RWPE2 (cell line): Measurements from ENCODE around the gene CSNK2A2.

ENCODE experiments used
- ATAC-seq: fragments of 200-7000 bp; cut with Tn5 transposase; 3 replicates; pipeline ENCODE4 v1.9.1; 2021; ENCODE audit warnings: low read depth
- DNase-seq: peaks from one replicate; pipeline ENCODE4 v3.0.0-alpha.2; 2020; ENCODE audit warnings: low spot score
- H3K27ac ChIP-seq: fragments of 450-650 bp; 2 replicates; pipeline ENCODE4 v1.5.1; 2017; ENCODE audit warnings: mild to moderate bottlenecking; ENCODE audit not compliant: poor library complexity, severe bottlenecking
- H3K27me3 ChIP-seq: fragments of 250-450 bp; sonication (Bioruptor Pico); 2 replicates; pipeline ENCODE4 v1.5.1; 2021; ENCODE audit warnings: mild to moderate bottlenecking, moderate library complexity; ENCODE audit not compliant: insufficient read depth, poor library complexity, severe bottlenecking
- H3K36me3 ChIP-seq: fragments of 250-450 bp; sonication (Bioruptor Pico); 2 replicates; pipeline ENCODE4 v1.5.1; 2020; ENCODE audit warnings: low read depth, mild to moderate bottlenecking, moderate library complexity
- H3K4me1 ChIP-seq: fragments of 250-450 bp; sonication (Bioruptor Pico); 2 replicates; pipeline ENCODE4 v1.5.1; 2021; ENCODE audit warnings: mild to moderate bottlenecking, moderate library complexity; ENCODE audit not compliant: insufficient read depth, poor library complexity, severe bottlenecking
- H3K4me3 ChIP-seq: fragments of 250-450 bp; sonication (Bioruptor Pico); 2 replicates; pipeline ENCODE4 v1.5.1; 2021; ENCODE audit warnings: mild to moderate bottlenecking, moderate library complexity; ENCODE audit not compliant: severe bottlenecking
- H3K9me3 ChIP-seq: fragments of 250-450 bp; sonication (Bioruptor Pico); 2 replicates; pipeline ENCODE4 v1.5.1; 2021; ENCODE audit warnings: mild to moderate bottlenecking, moderate library complexity; ENCODE audit not compliant: severe bottlenecking
- CTCF ChIP-seq: fragments of 450-650 bp; IDR thresholded peaks from one replicate; pipeline ENCODE4 v1.5.1; 2017; ENCODE audit warnings: mild to moderate bottlenecking, moderate library complexity; ENCODE audit not compliant: poor library complexity, severe bottlenecking

CSNK2A2 gene

GRCh38 chr16:58154345-58154744 is 43.6 kb downstream of the CSNK2A2 start:
- Histone ChIP-seq H3K27me3 (no peaks in the 10 kb centered on the region), H3K9me3 (no peaks in the 10 kb centered on the region), H3K4me3 (no peak overlapping the region), H3K27ac (no peak overlapping the region), H3K36me3 (peaks cover under 1% of the 10 kb centered on the region; the same call in 1 of the 2 replicates), H3K4me1 (no peaks in the 10 kb centered on the region)
- DNase-seq: no peak
- ATAC-seq: no peak
- no peak for TF ChIP-seq CTCF

- Histone ChIP-seq H3K4me1 (no peaks in the 10 kb centered on the region), H3K27ac (no peak overlapping the region), H3K27me3 (no peaks in the 10 kb centered on the region), H3K4me3 (no peak overlapping the region), H3K9me3 (no peaks in the 10 kb centered on the region), H3K36me3 (no peaks in the 10 kb centered on the region)
- ATAC-seq: no peak
- no peak for DNase-seq
- TF ChIP-seq CTCF: no peak
Observed at GRCh38 chr16:58152246-58152868, 45.5 kb downstream of the CSNK2A2 start.

- H3K27me3 ChIP-seq: no peaks in the 10 kb centered on the region
- no peak for TF ChIP-seq CTCF
- no peaks in the 10 kb centered on the region for H3K9me3 ChIP-seq
- H3K4me1 ChIP-seq: no peaks in the 10 kb centered on the region
- H3K27ac ChIP-seq: no peak overlapping the region
- DNase-seq (no peak), ATAC-seq (no peak)
- H3K4me3 ChIP-seq: no peak overlapping the region
- H3K36me3 ChIP-seq: no peaks in the 10 kb centered on the region
Observed at GRCh38 chr16:58148526-58148925, 49.4 kb downstream of the CSNK2A2 start.

GRCh38 chr16:58148099-58148498 is 49.8 kb downstream of the CSNK2A2 start:
- TF ChIP-seq CTCF: no peak
- DNase-seq: no peak
- H3K27ac ChIP-seq: no peak overlapping the region

GRCh38 chr16:58138852-58139251 is 59.1 kb downstream of the CSNK2A2 start:
- H3K4me1 ChIP-seq: no peaks in the 10 kb centered on the region
- H3K4me3 ChIP-seq: no peak overlapping the region
- DNase-seq (no peak), ATAC-seq (no peak)
- TF ChIP-seq CTCF: no peak
- H3K27ac ChIP-seq: no peak overlapping the region
- no peaks in the 10 kb centered on the region for H3K27me3 ChIP-seq
- peaks cover 9% of the 10 kb centered on the region for H3K9me3 ChIP-seq
- no peaks in the 10 kb centered on the region for H3K36me3 ChIP-seq

More at GRCh38 chr16:58148099-58148498, 49.8 kb downstream of the CSNK2A2 start:
- Histone ChIP-seq H3K36me3 (no peaks in the 10 kb centered on the region), H3K4me3 (no peak overlapping the region), H3K4me1 (no peaks in the 10 kb centered on the region), H3K9me3 (no peaks in the 10 kb centered on the region), H3K27me3 (no peaks in the 10 kb centered on the region)
- ATAC-seq: no peak
